Measurements from ENCODE around the gene PAPOLB.
"Not testable (repeated sequence)": the region's sequence is repeated elsewhere in the genome, so short reads cannot be mapped to it uniquely, and the experiment has no call there.

Gene PAPOLB

GRCh38 chr7:4894482-4894881, 32.7 kb upstream of the PAPOLB start:
- H3K4me3 ChIP-seq (ENCODE audit: low read depth, low read length), result no peak overlapping the region
- no peak for DNase-seq (ENCODE audit: low read depth, low spot score)
- TF ChIP-seq, protein P1, sequence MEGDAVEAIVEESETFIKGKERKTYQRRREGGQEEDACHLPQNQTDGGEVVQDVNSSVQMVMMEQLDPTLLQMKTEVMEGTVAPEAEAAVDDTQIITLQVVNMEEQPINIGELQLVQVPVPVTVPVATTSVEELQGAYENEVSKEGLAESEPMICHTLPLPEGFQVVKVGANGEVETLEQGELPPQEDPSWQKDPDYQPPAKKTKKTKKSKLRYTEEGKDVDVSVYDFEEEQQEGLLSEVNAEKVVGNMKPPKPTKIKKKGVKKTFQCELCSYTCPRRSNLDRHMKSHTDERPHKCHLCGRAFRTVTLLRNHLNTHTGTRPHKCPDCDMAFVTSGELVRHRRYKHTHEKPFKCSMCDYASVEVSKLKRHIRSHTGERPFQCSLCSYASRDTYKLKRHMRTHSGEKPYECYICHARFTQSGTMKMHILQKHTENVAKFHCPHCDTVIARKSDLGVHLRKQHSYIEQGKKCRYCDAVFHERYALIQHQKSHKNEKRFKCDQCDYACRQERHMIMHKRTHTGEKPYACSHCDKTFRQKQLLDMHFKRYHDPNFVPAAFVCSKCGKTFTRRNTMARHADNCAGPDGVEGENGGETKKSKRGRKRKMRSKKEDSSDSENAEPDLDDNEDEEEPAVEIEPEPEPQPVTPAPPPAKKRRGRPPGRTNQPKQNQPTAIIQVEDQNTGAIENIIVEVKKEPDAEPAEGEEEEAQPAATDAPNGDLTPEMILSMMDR (IDR thresholded peaks at IDR 0.05; ENCODE audit: low read depth, low read length), result no peak
- in situ Hi-C loops (cut with HindIII; ENCODE audit: low sequenced_read_pairs), result no loop called here

- TF ChIP-seq, protein P1 (IDR thresholded peaks at IDR 0.05; ENCODE audit: low read depth, low read length), result no peak
- no peak for DNase-seq (ENCODE audit: low read depth, low spot score)
- no peak overlapping the region for H3K4me3 ChIP-seq (ENCODE audit: low read depth, low read length)
- in situ Hi-C loops (cut with HindIII; ENCODE audit: low sequenced_read_pairs), result no loop called here
These were observed 32.2 kb upstream of the PAPOLB start for GRCh38 chr7:4893929-4894475.

GRCh38 chr7:4893188-4893587, 31.4 kb upstream of the PAPOLB start:
- H3K4me3 ChIP-seq (ENCODE audit: low read depth, low read length); in situ Hi-C loops (cut with HindIII; ENCODE audit: low sequenced_read_pairs); DNase-seq (ENCODE audit: low read depth, low spot score): not testable (repeated sequence)

DNA sequence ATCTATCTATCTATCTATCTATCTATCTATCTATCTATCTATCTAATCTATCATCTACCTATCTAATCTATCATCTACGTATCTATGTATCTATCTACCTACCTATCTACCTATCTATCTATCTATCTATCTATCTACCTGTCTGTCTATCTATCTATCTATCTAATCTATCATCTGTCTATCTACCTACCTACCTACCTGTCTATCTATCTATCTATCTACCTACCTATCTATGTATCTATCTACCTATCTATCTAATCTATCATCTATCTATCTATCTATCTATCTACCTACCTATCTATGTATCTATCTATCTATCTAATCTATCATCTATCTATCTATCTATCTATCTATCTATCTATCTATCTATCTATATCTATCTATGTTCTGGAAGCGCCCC, 29.7 kb upstream of the PAPOLB start:
- H3K4me3 ChIP-seq (ENCODE audit: low read depth, low read length); DNase-seq (ENCODE audit: low read depth, low spot score); in situ Hi-C loops (cut with HindIII; ENCODE audit: low sequenced_read_pairs): not testable (repeated sequence)

DNA sequence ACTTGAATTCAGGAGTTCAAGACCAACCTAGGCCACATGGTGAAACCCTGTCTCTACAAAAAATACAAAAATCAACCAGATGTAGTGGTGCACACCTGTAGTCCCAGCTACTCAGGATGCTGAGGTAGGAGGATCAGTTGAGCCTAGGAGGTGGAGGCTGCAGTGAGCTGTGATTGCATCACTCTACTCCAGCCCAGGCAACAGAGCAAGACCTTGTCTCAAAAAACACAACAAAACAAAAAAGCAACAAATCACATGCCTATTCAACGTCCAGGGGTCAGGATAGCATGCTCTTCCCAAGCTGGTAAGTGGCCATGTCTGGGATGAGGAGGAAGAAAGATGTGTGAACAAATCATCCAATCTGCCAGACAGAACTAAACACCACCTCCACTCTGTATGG, 27.9 kb upstream of the PAPOLB start:
- in situ Hi-C loops (cut with HindIII; ENCODE audit: low sequenced_read_pairs), result no loop called here
- TF ChIP-seq, protein P1 (IDR thresholded peaks at IDR 0.05; ENCODE audit: low read depth, low read length), result no peak
- no peak for DNase-seq (ENCODE audit: low read depth, low spot score)
- H3K4me3 ChIP-seq (ENCODE audit: low read depth, low read length), result no peak overlapping the region

DNA sequence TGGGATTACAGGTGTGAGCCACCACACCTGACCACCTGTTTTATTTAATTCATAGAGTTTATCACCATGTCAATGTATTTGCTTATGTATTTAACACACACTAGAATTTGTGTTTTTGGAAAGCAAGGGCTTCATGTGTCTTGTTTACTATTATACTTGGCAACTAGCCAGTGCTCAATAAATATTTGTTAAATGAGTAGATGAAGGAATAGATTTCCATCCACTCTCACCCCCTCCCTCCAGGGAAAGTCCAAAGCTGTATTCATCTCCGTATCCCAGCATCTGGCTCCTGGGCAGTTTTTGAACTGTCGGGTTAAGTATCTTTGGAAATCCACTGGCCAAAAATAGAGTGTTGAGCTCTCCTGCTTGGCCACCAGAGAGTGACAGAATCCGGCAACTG, 26.3 kb upstream of the PAPOLB start:
- no peak overlapping the region for H3K4me3 ChIP-seq (ENCODE audit: low read depth, low read length)
- in situ Hi-C loops (cut with HindIII; ENCODE audit: low sequenced_read_pairs), result no loop called here
- DNase-seq (ENCODE audit: low read depth, low spot score), result no peak
- TF ChIP-seq, protein P1 (IDR thresholded peaks at IDR 0.05; ENCODE audit: low read depth, low read length), result no peak

- in situ Hi-C loops (cut with HindIII; ENCODE audit: low sequenced_read_pairs), result no loop called here
These were observed 24.8 kb upstream of the PAPOLB start for GRCh38 chr7:4886671-4887070.

More at GRCh38 chr7:4886671-4887070, 24.8 kb upstream of the PAPOLB start:
- TF ChIP-seq, protein P1 (IDR thresholded peaks at IDR 0.05; ENCODE audit: low read depth, low read length), result no peak
- no peak overlapping the region for H3K4me3 ChIP-seq (ENCODE audit: low read depth, low read length)
- DNase-seq (ENCODE audit: low read depth, low spot score), result no peak

Data from astrocyte of the spinal cord (primary cell).